ENCODE measurements around the gene MORC3. TPM values are rescaled to one million over a fixed set of nuclear protein-coding genes. Genes with fewer than 3 reads are reported as not detected.
"Not testable (repeated sequence)": the region's sequence is repeated elsewhere in the genome, so short reads cannot be mapped to it uniquely, and the experiment has no call there.

The MORC3 gene
- total RNA-seq, 4 donors from 2014 or later, result 40.3 to 49.9 (median 42.8) TPM

DNA sequence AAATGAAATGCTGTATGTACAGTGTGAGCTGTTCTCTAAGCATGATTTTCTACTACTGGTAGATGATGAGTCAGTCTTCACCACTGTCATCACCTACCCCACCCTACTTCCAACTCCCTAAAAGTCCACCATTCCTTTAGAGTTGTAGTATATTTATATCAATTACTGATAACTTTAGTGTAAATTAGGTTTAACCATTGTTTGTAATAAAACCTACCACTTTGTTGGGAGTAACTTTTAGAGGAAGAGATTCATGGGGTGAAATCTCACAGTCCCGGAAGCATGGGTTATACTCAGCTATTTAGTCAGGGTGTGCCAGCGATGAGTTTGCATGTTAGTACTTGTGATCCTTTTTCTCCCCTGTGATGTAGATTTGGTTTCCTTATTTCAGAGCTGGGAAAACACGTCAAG, 17.1 kb downstream of the MORC3 start:
- TF ChIP-seq POLR2A (IDR thresholded peaks at IDR 0.05), result no peak
- TF ChIP-seq, protein P1, sequence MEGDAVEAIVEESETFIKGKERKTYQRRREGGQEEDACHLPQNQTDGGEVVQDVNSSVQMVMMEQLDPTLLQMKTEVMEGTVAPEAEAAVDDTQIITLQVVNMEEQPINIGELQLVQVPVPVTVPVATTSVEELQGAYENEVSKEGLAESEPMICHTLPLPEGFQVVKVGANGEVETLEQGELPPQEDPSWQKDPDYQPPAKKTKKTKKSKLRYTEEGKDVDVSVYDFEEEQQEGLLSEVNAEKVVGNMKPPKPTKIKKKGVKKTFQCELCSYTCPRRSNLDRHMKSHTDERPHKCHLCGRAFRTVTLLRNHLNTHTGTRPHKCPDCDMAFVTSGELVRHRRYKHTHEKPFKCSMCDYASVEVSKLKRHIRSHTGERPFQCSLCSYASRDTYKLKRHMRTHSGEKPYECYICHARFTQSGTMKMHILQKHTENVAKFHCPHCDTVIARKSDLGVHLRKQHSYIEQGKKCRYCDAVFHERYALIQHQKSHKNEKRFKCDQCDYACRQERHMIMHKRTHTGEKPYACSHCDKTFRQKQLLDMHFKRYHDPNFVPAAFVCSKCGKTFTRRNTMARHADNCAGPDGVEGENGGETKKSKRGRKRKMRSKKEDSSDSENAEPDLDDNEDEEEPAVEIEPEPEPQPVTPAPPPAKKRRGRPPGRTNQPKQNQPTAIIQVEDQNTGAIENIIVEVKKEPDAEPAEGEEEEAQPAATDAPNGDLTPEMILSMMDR (IDR thresholded peaks at IDR 0.05), result no peak
- Histone ChIP-seq H3K36me3 (peaks cover 28 to 33% of the 10 kb centered on the region in 2 donors), H3K4me1 (no peaks in the 10 kb centered on the region), H3K4me3 (replicated peaks in 1 of 3) (no peak overlapping the region), H3K27me3 (no peaks in the 10 kb centered on the region), H3K9me3 (no peaks in the 10 kb centered on the region), H3K27ac (no peak overlapping the region)
- no peak for DNase-seq
- WGBS, 2 donors, result 97 to 98% methylated on average over 3 of the region's 3 CpGs
- intact Hi-C loops (cut with DNase I), result no loop called here

DNA sequence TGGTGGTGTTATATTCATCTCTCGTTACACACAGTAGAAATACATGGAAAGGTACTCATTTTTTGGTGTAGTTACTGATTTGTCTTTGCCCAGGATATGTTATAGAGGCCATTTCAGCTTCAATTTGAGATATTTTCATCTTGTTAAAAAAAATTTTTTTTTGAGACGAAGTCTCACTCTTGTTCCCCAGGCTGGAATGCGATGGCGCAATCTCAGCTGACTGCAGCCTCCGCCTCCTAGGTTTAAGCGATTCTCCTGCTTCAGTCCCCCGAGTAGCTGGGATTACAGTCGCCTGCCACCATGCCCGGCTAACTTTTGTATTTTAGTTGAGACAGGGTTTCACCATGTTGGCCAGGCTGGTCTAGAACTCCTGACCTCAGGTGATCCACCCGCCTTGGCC, 19.0 kb downstream of the MORC3 start:
- Histone ChIP-seq H3K36me3 (peaks cover 34 to 46% of the 10 kb centered on the region in 2 donors), H3K9me3 (no peaks in the 10 kb centered on the region), H3K27me3 (no peaks in the 10 kb centered on the region), H3K4me3 (replicated peaks in 1 of 3) (no peak overlapping the region), H3K4me1 (no peaks in the 10 kb centered on the region), H3K27ac (no peak overlapping the region)
- 96 to 98% methylated on average over 10 of the region's 10 CpGs for WGBS, 2 donors
- no peak for DNase-seq
- TF ChIP-seq POLR2A (IDR thresholded peaks at IDR 0.05), result no peak
- intact Hi-C loops (cut with DNase I), result no loop called here

DNA sequence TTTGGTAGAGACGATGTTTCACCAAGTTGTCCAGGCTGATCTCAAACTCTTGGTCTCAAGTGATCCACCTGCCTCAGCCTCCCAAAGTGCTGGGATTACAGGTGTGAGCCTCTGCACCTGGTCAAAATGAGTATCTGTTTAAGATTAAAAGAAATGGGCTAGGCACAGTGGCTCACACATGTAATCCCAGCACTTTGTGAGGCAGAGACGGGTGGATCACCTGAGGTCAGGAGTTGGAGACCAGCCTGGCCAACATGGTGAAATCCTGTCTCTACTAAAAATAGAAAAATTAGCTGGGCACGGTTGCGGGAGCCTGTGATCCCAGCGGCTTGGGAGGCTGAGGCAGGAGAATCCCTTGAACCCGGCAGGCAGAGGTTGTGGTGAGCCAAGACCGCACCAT, 22.6 kb downstream of the MORC3 start:
- H3K27me3 ChIP-seq; H3K9me3 ChIP-seq; DNase-seq; H3K4me1 ChIP-seq; H3K4me3 ChIP-seq (replicated peaks in 1 of 3); intact Hi-C loops (cut with DNase I); H3K27ac ChIP-seq: not testable (repeated sequence)
- WGBS, 2 donors, result 97% methylated on average over 7 of the region's 7 CpGs
- peaks cover 49 to 57% of the 10 kb centered on the region in 2 donors for H3K36me3 ChIP-seq

DNA sequence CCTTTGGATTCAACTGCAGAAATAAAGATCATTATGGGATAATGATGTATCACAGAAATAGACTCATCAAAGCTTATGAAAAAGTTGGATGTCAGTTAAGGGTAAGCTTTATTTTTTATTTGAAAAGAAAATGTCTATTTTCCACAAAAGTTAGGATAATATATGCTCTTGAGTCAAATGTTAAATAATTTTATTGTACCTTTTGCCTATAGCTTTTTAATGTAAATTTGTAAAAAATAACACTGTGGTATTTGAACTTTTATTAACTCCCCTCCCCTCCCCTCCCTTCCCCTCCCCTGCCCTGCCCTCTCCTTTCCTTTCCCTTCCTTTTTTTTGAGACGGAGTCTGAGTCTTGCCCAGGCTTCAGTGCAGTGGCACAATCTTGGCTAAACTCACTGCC, 24.9 kb downstream of the MORC3 start:
- Histone ChIP-seq H3K27ac (no peak overlapping the region), H3K4me1 (no peaks in the 10 kb centered on the region), H3K9me3 (no peaks in the 10 kb centered on the region), H3K36me3 (peaks cover 54 to 63% of the 10 kb centered on the region in 2 donors), H3K4me3 (replicated peaks in 1 of 3) (no peak overlapping the region), H3K27me3 (no peaks in the 10 kb centered on the region)
- DNase-seq, result no peak
- TF ChIP-seq, protein P1 (IDR thresholded peaks at IDR 0.05), result no peak
- TF ChIP-seq POLR2A (IDR thresholded peaks at IDR 0.05), result no peak
- intact Hi-C loops (cut with DNase I), result no loop called here
- WGBS, 2 donors, result 88 to 100% methylated on average over 1 of the region's 1 CpG

DNA sequence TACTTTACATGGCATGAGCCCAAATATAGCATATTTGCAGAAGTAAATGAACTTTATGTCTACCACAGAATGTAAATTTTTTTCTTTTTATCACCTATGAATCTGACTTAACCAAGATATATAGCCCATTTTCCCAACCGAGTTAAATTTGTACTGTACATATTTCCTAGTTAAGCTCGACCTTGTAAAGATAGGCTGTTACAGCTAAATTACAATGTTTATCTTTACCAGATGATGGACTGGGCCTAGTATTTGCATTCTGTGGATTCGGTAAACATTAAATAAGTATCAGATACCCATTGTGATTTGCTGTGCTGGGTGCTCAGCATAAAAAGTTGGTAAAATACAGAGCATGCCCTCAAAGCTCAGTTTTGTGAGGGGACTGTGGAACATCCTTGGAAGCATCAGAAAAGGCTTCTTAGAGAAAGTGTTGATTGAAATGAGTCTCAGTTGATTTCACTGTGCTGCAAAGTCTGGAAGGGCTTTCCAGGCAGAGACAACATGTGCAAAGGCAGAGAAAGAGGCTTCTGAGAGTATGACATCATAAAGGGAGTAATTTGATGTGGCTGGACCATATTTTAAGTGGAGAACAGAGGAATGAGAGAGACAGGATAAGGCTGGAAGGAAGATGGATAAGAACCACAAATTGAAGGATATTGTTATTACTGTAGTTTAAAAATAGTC, 27.4 kb downstream of the MORC3 start:
- no peaks in the 10 kb centered on the region for H3K4me1 ChIP-seq
- intact Hi-C loops (cut with DNase I), result no loop called here
- TF ChIP-seq, protein P1 (IDR thresholded peaks at IDR 0.05), result no peak
- TF ChIP-seq POLR2A (IDR thresholded peaks at IDR 0.05), result no peak
- no peak for DNase-seq
- no peaks in the 10 kb centered on the region for H3K27me3 ChIP-seq
- no peaks in the 10 kb centered on the region for H3K9me3 ChIP-seq
- peaks cover 38 to 50% of the 10 kb centered on the region in 2 donors for H3K36me3 ChIP-seq
- H3K4me3 ChIP-seq (replicated peaks in 1 of 3), result no peak overlapping the region
- no peak overlapping the region for H3K27ac ChIP-seq
- WGBS, 2 donors, result 95% methylated on average over 3 of the region's 3 CpGs

DNA sequence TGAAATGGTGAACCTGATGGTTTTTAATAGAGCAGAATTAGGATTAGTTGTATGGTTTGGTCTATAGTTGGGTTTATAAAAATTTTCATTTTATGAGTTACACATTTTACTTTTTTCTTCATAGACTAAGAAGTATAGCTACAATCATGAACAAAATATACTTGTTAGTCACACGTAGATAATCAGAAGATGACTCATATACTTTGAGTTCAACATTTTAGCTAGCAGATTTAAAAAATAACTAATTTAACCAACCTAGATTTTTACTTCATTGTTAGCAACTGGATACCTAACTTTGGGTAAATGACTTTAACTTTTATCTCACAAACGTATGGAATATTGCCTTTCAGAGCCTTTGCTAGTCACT, 27.9 kb downstream of the MORC3 start:
- intact Hi-C loops (cut with DNase I), result no loop called here
- DNase-seq, result no peak
- Histone ChIP-seq H3K27me3 (no peaks in the 10 kb centered on the region), H3K9me3 (no peaks in the 10 kb centered on the region), H3K36me3 (peaks cover 36 to 46% of the 10 kb centered on the region in 2 donors), H3K27ac (no peak overlapping the region), H3K4me1 (no peaks in the 10 kb centered on the region), H3K4me3 (replicated peaks in 1 of 3) (no peak overlapping the region)
- 97% methylated on average over 2 of the region's 2 CpGs for WGBS, 2 donors
- TF ChIP-seq, protein P1 (IDR thresholded peaks at IDR 0.05), result no peak
- no peak for TF ChIP-seq POLR2A (IDR thresholded peaks at IDR 0.05)
